NCI-H2029 treated with DMSO at 0.1 percent for 48 hours (cell line): ENCODE data around the gene IHH.

ENCODE experiments used
- DNase-seq: peaks from one replicate; lab custom pipeline; 2025; lab: John Stamatoyannopoulos, UW

IHH gene

DNA sequence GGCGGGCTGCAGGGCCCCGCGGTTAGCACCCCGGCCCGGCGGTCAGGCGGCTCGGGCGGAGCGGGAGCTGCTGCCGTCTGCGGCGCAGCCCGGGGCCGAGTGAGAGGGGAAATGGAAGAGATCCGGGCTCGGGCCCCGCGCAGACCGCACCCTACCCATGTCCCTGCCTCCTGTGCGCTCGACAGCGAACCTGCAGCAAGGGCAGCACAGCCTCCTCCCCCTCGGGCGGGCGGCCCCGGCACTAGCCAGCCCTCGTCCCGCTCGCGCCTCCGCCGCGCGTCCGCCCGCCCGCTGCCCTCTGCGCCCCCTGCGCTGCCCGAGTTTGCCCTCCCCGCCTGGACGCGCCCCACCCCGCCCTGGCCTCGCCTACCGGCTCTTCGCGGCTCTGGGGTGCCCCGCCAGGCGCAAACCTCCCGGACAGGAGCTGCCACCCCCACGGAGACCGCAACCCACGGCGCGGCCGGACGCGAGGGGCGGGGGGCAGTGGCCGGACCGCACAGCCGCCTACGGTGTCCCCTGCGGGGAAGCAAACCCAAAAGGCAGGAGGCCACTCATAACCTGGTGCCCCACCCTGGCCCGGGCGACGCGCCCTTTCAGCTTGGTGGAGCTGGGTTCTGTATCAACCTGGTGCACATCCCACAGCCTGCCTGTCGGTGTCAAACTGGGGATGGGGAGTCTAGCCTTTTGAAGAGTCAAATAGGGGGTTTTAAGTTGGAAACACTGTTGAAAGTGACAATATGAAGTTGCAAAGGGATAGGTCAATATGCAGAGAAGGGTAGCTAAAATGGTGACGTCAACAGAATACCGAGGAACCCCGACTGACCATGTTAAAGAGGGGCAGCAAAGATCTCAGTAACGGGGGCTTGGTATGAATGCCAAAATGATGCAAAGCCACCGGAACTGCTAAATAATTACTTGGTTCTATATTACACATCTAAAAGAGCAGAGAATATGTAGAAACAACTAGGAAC lies at the start of gene IHH:
Gene IHH, minus strand, starts transcription at position 101 of the 971 bp plus-strand sequence. CDS start 454 bp downstream, outside the sequence.
- no peak for DNase-seq

DNA sequence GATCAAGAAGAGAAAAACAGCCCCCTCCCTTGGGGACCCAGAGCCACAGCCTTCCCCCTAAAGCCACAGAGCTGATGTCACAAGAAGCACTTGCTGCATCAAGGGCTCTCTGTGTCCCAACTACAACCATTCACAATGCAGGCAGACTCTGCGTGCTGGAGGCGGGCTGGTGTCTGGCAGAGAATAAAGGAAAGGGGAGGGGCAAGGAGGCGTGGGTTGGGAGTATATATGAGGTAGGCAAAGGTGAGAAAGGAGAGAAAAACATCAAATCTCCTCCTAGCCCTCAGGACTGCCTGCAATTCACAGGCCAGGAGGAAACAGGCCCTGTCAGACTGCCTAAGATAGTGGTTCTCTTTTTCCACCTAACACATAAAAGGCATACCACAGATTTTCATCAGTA lies 48.8 kb upstream of the IHH start:
- DNase-seq, result no peak

DNA sequence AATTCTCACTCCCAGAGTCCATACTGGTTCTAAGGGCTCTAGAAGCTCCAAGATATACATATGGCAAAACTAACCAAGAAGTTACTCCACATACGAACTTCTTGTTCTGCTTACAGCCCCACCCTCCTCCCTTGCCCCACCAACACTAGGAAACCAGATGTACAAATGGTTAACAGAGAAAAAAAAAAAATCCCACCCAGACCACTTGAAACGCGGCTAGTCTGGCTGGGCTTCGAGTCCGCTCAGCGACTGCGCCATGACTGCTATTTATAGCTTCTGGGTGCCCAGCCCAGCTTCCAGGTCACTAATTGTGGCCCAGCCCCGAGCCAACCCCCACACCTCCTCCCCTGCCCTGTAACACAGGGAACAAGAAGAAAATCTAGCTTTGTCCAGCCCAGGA lies 47.0 kb upstream of the IHH start:
- no peak for DNase-seq

DNA sequence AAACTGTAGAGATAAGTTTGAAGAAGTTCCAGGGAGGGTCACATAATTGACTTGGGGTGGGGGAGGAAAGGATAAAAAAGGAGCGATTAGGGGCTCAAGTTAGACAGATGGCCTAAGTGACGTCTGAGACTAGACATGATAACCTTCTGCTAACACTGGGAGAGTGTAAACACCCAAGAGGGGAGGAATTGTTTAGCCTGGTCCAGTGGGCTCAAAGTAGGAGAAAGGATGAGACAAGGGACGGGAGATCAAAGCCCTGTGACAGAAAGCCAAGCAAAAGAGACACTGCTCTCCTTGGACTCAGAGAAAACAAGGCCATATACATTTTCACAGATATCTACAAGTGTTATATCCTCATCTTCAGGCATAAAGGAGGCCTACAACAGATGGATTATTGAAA lies 45.5 kb upstream of the IHH start:
- DNase-seq, result no peak

DNA sequence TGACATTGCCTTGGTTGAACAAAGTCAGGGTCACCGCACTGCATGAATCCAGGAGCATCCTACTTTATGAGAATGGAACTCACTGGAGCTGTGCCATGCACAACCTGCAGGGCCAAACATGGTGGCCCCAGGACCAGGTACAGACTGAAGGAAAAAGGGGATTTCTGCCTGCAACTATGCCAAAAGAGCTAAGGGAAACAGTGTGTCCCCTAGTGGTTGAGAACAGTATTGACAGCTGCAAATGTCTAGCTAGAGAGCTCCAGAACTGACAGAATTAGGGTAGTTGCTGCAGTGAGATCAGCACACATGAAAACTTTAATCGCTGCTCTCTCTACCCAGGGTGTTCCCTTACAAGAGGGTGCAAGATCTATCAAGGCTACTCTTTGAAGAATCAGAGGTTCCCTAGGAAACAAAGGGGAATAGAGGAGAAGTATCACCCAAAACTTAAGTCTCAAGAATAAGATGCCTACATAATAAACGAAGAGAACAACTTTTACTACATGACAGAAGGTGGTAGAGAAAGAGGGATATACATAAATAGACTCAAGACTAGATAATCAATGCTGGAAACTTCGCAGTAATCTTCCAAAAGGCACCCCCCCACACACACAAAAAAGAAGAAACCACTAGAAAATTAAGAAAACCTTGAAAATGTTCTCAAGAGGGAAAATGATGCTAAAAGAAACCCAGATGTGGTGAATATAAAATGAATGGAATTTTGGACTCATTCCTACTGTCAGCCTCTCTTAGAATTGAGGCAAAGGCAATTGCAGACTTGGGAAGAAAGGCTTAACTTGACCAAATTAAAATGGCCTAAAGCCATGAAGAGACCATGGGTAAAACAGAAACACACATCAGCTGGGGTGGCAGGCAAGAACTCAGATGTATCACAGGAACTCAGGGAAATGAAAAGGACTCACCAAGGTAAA lies 43.6 kb upstream of the IHH start:
- DNase-seq, result peak; percentile 42

DNA sequence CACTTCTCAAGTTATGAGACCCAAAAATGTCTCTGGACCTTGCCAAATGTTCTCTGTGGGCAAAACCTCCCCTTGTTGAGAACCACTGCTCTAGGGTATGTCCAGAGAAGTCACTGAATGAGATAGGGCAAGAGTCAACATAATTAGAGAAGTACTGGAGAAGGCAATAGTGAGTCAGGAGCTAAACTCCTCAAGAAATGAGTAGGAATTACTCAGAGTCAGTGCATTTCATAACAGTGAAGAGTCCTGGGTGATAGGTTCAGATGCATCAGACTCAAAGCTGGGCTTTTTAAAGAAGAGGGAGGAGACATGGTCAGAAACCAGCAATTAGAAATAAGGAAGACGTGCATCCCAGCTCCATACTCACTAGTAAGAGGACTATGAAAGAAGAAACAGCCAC lies 38.6 kb upstream of the IHH start:
- DNase-seq, result no peak

DNA sequence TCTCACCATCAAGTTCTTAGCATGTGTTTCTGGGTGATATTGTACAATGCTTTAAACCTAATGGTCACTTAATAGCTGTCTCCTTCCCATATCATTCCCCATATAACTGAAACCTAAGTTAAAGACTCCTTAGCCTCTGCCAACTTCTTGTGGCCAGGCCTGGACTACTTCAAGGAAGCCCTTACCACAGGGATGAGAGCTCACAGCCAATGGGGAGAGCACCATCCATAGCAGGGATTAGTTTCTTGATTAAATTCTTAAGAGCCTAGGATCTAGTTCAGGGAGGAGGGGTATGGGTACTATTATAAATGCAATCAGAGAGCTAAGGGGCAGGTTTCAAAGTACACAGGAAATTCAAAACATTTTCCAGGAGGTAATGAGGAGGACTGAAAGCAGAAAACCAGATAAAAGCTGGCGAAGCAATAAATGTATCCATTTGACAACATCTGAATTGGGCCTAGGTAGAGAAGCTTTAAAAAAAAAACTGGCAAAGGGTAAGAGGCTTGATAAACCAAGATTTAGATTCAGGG lies 34.8 kb upstream of the IHH start:
- DNase-seq, result no peak

DNA sequence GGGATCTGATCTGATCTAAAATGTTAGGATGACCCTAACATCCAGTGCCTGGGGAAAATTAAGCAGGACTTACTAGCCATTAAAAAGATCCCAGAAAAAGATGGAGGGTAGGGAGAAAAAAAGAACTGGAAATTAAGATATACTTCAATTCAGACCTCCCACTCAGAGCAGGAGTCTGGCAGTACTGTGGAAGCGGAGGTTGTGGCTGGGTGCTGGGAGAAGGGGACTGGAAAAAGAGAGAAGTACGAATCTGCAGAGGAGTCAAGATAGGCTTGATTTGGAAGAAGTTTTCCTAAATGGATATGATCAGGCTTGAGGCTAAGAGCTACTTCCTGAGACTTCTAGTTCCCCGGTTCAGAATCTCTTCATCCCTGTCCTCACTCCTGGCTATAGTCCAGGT lies 33.5 kb upstream of the IHH start:
- DNase-seq, result no peak

DNA sequence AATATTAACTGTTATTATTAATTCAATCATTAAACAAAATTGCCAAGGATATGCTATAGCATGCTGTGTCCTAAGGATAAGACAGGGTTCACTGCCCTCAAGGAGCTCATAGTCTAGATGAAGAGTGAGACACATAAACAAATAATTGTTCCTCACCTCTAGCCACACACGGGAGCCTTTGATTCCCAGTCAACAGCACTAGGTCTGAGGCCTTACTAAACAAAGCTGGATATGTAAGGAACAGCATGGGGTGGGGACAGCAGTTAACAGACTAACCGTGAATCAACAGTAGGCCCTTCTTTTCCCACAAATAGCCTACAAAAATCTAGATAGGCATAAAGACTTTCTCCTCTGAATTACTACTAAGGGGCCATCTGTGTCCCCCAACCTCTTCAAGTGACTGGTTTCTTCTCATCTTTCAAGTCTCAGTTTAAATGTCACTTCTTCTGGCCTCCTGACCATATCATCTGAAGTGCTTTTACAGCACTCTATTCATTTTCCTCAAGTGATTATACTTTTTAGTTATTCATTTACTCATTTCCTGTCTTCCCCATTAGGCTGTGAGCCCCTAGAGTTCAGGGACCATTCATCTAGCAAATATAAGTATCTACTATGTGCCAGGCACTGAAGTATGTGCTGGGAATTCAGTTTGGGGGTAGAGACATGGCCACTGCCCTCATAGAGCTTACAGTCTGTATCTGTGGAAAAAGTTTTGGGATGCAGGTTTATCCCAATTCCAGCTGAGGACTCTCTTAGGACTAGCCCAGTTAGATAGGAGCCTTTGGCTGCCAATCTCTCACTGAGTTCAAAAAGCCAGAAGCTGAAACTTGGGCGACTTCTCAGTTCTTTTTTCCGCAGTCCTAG lies 29.9 kb upstream of the IHH start:
- DNase-seq, result no peak

- no peak for DNase-seq
Measured at GRCh38 chr2:219089330-219089729, 28.6 kb upstream of the IHH start.

DNA sequence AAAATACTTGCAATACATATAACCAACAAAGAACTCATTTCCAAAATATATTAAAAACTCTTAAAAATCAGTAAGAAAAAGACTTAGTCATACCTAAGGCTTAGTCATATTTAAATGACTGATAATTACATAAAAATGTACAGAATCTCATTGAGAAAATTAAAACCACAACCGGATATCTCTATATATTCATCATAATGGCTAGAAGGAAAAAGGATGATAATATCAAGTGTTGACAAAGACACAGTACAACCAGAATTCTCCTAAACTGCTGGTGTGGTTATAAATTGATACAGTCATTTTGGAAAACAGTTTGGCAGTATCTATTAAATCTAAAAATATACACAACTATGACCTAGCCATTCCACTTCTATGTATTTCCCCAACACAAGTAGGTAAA lies 27.1 kb upstream of the IHH start:
- no peak for DNase-seq

- no peak for DNase-seq
Measured at GRCh38 chr2:219087361-219087760, 26.6 kb upstream of the IHH start.

DNA sequence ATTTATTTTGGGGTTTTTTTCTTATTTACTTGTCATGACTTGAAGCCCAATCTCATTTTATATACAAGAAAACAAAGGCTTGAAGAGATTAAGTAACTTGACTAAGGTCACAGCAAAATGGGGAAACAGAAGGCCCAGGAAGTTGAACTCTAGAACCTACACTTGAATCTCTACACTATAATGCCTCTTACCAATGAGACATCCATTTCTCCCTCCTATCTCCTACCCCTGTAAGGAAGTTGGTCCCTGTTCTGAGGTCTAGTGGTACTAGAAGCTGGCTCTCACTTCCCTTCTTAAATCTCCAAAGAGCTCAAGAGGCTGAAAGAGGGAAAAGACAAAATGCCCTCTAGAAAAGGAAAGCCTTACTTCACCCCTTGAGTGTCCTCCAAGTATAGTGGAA lies 25.5 kb upstream of the IHH start:
- no peak for DNase-seq

DNA sequence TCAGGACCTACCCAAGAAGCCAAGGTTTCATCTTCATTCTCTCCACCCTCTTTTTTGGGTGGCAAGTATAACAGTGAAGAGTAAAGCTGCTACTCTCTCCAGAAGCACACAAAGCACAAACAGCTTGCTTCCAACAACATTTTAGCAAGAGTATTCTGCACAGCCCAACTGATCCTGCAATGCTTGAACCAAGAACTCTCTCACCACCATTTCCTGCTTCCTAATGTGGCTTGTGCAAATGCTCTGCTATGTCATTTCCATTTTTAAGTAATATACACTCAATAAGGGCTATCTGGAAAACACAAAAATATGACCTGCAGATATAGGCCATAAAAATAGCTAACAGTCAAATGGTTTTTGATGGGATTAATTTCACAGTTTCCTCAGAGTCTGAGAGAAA lies 24.1 kb upstream of the IHH start:
- no peak for DNase-seq

GRCh38 chr2:219082332-219082958 lies 21.7 kb upstream of the IHH start:
- DNase-seq, result no peak

DNA sequence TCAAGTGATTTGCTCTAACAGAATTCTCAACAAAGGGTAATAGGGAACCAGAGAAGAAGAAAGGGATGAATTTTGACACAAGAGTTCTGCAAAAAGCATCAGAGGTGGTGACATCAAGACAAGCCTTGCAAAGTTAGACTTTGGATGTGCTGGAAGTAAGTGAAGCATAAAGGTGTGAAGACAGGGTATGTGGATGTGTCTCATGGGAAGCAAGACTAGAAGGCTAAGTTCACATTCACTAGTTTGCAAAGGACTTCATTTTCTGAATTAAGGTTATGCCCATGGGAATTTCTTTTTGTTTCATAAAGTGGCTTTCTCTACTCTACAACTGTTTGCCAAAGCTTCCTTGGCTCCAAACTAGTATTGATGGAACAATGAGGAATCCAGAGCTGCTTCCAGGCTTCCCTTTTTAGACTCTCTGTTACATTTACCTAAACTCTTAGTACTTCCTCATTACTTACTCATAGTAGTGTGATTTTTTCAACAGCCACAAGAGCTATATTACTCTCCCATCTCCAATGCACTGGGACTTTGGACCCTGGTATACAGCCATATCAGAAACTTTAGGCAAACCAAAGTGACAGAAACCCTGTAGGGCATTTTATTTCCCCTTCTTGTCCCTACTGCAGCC lies 21.1 kb upstream of the IHH start:
- DNase-seq, result no peak

GRCh38 chr2:219081096-219081495 lies 20.4 kb upstream of the IHH start:
- no peak for DNase-seq

DNA sequence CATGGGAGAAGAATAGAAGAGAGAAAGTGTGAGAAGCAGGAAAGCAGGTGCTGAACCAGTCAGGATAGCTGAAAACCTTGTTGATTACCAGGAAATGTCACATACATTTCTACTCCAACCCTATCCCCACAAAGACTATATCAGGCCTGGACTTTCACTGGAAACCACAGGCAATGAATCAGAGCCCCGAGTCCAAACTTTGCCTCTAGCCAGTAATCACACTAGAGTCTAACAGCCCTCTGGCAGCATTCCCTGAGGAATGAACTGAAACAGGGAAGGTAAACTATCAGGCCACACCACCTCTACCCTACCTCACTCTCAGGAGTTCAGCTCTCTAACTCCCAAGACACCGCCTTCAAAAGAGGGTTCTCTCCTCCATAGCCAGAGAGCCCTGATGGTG lies 18.7 kb upstream of the IHH start:
- no peak for DNase-seq

DNA sequence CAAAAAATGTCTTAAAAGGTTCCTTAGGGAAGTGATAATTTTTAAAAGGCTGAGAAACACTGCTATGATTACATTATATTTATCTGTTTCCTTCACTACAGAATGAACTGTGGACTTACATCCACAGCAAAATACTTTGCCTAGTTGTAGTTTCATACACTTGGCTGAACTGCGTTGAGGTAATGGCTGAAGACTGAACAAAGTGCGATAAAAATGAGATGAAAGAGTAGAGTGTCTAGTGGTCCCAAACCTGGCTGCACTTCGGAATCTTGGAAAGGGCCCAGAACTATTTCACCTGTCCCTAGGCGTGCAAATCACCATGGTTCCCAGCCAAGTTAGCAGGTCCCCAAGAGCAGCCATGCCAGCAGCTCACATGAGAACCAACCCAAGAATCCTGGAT lies 18.2 kb upstream of the IHH start:
- no peak for DNase-seq

DNA sequence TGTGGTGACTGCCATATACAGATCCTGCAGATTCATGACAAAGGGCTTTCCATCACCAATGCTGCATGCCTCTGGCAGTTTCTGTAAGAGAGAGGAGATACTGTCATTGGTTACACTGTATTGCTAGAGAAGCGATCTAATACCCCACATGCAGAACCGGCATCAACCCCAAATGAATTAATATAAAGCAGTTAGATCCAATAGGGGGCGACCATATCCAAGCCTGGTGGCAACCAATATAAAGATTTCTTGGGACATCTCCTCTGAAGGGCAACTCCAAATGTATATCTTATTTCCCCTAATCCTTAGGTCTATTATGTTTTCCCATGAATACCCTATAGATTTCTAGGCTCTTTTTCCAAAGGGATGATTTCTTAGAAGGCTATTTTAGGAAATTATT lies 17.4 kb upstream of the IHH start:
- DNase-seq, result no peak

DNA sequence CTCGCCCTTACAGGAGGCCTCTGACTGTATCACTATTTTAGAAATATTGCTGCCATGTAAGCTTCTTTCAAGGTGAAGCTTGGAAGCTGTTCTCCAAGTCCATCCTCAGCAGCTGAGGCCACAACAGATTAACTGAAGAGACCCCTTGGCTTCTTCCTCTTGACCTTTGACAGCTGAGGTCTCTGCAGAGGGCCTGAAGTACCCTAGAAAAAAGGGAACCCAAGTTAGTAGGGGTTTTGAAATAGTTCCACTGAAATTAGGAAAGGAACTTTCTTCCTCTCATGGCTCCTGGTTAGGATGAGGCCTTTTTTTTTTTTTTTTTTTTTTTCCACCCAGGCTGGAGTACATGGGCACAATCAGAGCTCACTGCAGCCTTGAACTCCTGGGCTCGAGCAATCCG lies 15.5 kb upstream of the IHH start:
- DNase-seq, result no peak
